ENCODE measurements around the gene KCNK7.
"Not testable (repeated sequence)": the region's sequence is repeated elsewhere in the genome, so short reads cannot be mapped to it uniquely, and the experiment has no call there.

KCNK7 gene

GRCh38 chr11:65595543-65596281 lies at the start of gene KCNK7:
KCNK7 (minus strand) TSS chr11:65595800; CDS start chr11:65595772, 28 bp downstream.
- DNase-seq, result no peak

GRCh38 chr11:65644837-65645236 lies 49.2 kb upstream of the KCNK7 start:
- DNase-seq, result no peak

- DNase-seq, result peak; percentile 52
Measured at GRCh38 chr11:65643971-65644370, 48.4 kb upstream of the KCNK7 start.

GRCh38 chr11:65642014-65642671 lies 46.5 kb upstream of the KCNK7 start:
- DNase-seq, result no peak

- DNase-seq, result no peak
Measured at GRCh38 chr11:65641297-65642013, 45.9 kb upstream of the KCNK7 start.

GRCh38 chr11:65640483-65641296 lies 45.1 kb upstream of the KCNK7 start:
- DNase-seq, result peak; percentile 64

- DNase-seq, result peak; percentile 78
Measured at GRCh38 chr11:65639623-65640482, 44.3 kb upstream of the KCNK7 start.

GRCh38 chr11:65639228-65639597 lies 43.6 kb upstream of the KCNK7 start:
- not testable (repeated sequence) for DNase-seq

GRCh38 chr11:65637794-65638419 lies 42.3 kb upstream of the KCNK7 start, which contains the start of gene SIPA1:
SIPA1 (plus strand) TSS chr11:65638101; CDS start chr11:65640922, 2,821 bp downstream.
- peak; percentile 80 for DNase-seq

- DNase-seq, result no peak
Measured at GRCh38 chr11:65637032-65637557, 41.5 kb upstream of the KCNK7 start.

- DNase-seq, result no peak
Measured at GRCh38 chr11:65636108-65637031, 40.8 kb upstream of the KCNK7 start.

GRCh38 chr11:65634905-65635731 lies 39.5 kb upstream of the KCNK7 start:
- no peak for DNase-seq

- DNase-seq, result no peak
Measured at GRCh38 chr11:65634440-65634839, 38.8 kb upstream of the KCNK7 start.

GRCh38 chr11:65634109-65634436 lies 38.5 kb upstream of the KCNK7 start:
- no peak for DNase-seq

- DNase-seq, result peak; percentile 38
Measured at GRCh38 chr11:65633390-65634108, 37.9 kb upstream of the KCNK7 start.

- DNase-seq, result no peak
Measured at GRCh38 chr11:65630215-65630614, 34.6 kb upstream of the KCNK7 start.

GRCh38 chr11:65629579-65629978 lies 34.0 kb upstream of the KCNK7 start:
- DNase-seq, result no peak

GRCh38 chr11:65627202-65627601 lies 31.6 kb upstream of the KCNK7 start:
- no peak for DNase-seq

Data from CD4-positive, alpha-beta T cell treated with Interleukin-17A for 4 hours (primary cell).